ENCODE measurements around the gene SRSF8. TPM values are rescaled to one million over a fixed set of nuclear protein-coding genes. Genes with fewer than 3 reads are reported as not detected.

SRSF8 gene
- total RNA-seq, 2 donors from 2014 or later = 22.7 to 23.9 TPM

DNA sequence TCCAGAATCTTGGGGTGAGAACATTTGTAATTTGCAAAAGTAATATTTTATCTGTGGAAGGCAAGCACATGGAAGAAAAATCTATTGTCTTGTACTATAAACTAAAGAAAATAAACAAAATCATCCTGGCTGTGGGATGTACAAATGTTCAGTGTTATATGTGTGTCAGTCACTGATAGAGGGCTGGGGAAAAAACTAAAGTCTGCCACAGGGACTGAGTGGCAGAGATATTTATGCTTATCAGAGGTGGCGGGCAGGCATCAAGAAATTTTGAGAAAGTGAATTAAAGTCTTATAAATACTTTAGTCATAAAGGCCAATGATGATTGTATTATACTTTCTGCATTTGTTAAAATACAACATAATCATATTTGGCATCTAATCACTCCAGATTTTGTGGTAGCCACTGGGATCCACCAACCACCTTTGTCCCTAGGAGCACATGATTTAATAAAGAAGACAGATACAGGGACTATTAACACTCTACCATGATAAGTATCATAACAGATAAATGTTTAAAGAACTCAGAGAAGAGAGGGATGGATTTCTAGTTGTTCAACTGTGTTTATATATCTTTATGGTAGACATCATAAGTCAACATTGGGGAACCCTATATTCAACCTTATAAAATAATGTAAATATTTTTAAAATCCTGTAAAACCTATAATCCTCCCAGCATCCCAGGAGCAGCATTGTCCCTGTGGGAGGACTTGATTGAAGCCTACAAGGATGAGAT lies 20.3 kb downstream of the SRSF8 start:
- Histone ChIP-seq H3K9me3 (no peaks in the 10 kb centered on the region), H3K4me1 (peaks cover 15% of the 10 kb centered on the region), H3K36me3 (replicated peaks in 1 of 2; ENCODE audit: insufficient read depth in 1 of 2, low read depth in 2 of 2) (no peaks in the 10 kb centered on the region), H3K27me3 (no peaks in the 10 kb centered on the region), H3K4me3 (no peak overlapping the region), H3K27ac (no peak overlapping the region)
- DNase-seq (no peak), ATAC-seq (no peak)
- WGBS, 2 donors = 86 to 92% methylated on average over 1 of the region's 1 CpG
- intact Hi-C loops (cut with DNase I) = no loop called here
- no peak for TF ChIP-seq CTCF (IDR thresholded peaks at IDR 0.05)
- TF ChIP-seq POLR2A (IDR thresholded peaks at IDR 0.05) = no peak

DNA sequence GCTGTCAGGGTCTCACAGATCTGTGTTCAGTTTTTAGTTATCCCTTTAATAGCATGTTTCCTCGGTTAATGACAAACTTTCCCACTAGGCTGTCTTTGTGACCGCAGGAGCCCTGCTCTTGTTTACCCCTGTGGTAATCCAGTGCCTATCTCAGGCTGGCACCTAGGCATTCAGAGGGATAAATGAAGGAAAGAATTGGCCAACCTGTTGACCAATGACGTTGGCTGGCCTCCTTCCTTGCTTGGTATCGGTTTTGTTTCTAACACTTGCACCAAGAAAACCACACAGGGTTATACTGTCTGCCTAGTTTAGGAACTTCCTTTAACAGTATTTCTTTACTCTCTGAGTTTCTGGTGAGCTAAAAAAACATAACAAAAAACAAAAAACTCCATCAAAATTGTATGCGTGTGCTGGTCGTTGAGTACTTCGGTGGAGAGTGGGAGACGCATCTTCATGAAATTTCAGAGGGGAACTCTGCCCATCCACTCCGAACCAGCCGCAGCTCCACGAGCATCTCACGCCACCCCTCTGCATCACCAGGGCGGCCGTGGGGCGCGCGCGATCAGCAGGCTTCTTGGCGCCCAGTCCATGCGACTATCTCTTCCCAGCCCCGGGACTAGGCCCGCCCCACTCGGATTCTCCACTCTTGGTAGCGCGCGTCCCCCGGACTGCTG lies 22.4 kb downstream of the SRSF8 start:
- ATAC-seq (peak; percentile 43), DNase-seq (peak in 3 of 4 donors; percentile 39 to 46 (median 43))
- TF ChIP-seq CTCF (IDR thresholded peaks at IDR 0.05) (no peak), POLR2A (IDR thresholded peaks at IDR 0.05) (peak in 1 of 3 donors; percentile 70)
- no peaks in the 10 kb centered on the region for H3K36me3 ChIP-seq (replicated peaks in 1 of 2; ENCODE audit: insufficient read depth in 1 of 2, low read depth in 2 of 2)
- no peaks in the 10 kb centered on the region for H3K27me3 ChIP-seq
- peak overlapping the region in 1 of 2 donors; percentile 76 for H3K4me3 ChIP-seq
- intact Hi-C loops (cut with DNase I) = no loop called here
- H3K27ac ChIP-seq = peak overlapping the region; percentile 67 to 93 (median 85)
- WGBS, 2 donors = 12 to 35% methylated on average over 13 to 27 of the region's 27 CpGs
- peaks cover 15% of the 10 kb centered on the region for H3K4me1 ChIP-seq
- H3K9me3 ChIP-seq = no peaks in the 10 kb centered on the region

GRCh38 chr11:95089620-95090542 lies 23.2 kb downstream of the SRSF8 start, which contains the start of gene ENDOD1:
Gene ENDOD1 (plus strand): TSS chr11:95089846. CDS start chr11:95089928, 82 bp downstream.
- TF ChIP-seq CTCF (IDR thresholded peaks at IDR 0.05) = peak in 3 of 7 experiments; percentile 12 to 28 (median 15)
- TF ChIP-seq POLR2A (IDR thresholded peaks at IDR 0.05) = peak in 2 of 3 donors; percentile 71 to 85
- Histone ChIP-seq H3K27ac (peak within 1 kb of the TSS; percentile 67 to 93 (median 85)), H3K4me3 (peak within 1 kb of the TSS; percentile 76), H3K4me1 (peaks cover 15% of the 10 kb centered on the region), H3K9me3 (no peaks in the 10 kb centered on the region), H3K36me3 (replicated peaks in 1 of 2; ENCODE audit: insufficient read depth in 1 of 2, low read depth in 2 of 2) (no peaks in the 10 kb centered on the region), H3K27me3 (no peaks in the 10 kb centered on the region)
- intact Hi-C loops (cut with DNase I) = no loop called here
- DNase-seq = peak; percentile 79 to 85 (median 82)
- peak; percentile 96 for ATAC-seq
- 0 to 1% methylated on average over 3 to 87 of the region's 106 CpGs for WGBS, 2 donors

GRCh38 chr11:95091663-95092180 lies 25.0 kb downstream of the SRSF8 start:
- H3K4me3 ChIP-seq = no peak overlapping the region
- H3K27ac ChIP-seq = no peak overlapping the region
- DNase-seq (no peak), ATAC-seq (no peak)
- TF ChIP-seq CTCF (IDR thresholded peaks at IDR 0.05) (no peak), POLR2A (IDR thresholded peaks at IDR 0.05) (no peak)
- no peaks in the 10 kb centered on the region for H3K27me3 ChIP-seq
- intact Hi-C loops (cut with DNase I) = no loop called here
- H3K36me3 ChIP-seq (replicated peaks in 1 of 2; ENCODE audit: insufficient read depth in 1 of 2, low read depth in 2 of 2) = no peaks in the 10 kb centered on the region
- peaks cover 15% of the 10 kb centered on the region for H3K4me1 ChIP-seq
- H3K9me3 ChIP-seq = no peaks in the 10 kb centered on the region

All from body of pancreas (tissue), 4 donors.